Renal cortical epithelial cell (primary cell): Measurements from ENCODE around the gene FAM107B. TPM values are rescaled to one million over a fixed set of nuclear protein-coding genes. Genes with fewer than 3 reads are reported as not detected.

ENCODE experiments used
- DNase-seq: peaks from one replicate; pipeline ENCODE4 v3.0.0-alpha.2; 2011; ENCODE audit warnings: low read depth
- total RNA-seq: library from RNA; depleted of rRNA; stranded (reverse); fragments of >200 nt; gene quantifications from 2 replicates; pipeline ENCODE4 v1.2.3, GENCODE V29; 2014

FAM107B gene
- total RNA-seq, 1 donor from 2014 or later, result 127 TPM

DNA sequence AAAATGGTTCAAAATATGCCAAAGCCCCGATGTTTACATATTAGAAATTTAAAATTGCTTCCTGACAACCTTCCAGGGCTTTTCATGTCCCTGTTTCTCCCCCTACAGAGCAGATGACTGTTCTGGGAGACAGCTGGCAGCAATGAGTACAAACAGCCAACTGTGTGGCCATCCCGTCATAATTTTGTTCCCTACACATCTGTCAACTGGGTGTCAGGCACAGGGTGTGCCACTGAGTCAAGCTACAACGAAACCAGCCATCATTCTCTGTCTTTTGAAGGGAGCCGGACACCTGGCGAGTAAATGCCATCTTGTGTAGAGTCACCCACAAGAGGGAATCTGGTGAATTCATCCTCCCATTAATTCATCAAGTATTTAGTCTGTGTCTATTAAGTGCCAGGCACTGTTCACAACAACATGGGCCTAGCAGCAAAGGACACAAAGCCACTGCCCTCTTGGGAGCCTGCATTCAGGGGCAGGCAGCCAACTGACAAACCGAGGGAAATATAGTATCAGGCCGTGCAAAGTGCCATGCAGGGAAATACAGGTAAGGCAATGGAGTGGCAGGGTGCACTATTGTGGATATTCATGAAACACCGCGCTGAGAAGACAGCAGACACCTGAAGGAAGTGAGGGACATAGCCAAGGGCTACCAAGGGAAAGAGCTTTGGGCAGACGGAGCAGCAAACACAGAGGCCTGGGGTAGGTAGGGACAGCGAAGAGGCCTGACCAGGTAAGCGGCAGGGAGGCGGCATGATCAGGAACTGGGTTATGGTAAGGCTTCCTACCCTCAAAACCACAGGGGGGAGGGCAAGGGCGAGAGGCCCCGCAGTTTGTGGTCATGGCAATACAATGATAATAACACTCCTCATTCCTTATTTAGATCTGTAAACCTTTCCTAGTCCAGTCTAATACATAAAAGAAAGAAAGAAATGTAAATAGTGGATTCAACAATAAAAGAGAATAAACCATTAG lies 213.6 kb downstream of the FAM107B start:
- DNase-seq, result no peak

DNA sequence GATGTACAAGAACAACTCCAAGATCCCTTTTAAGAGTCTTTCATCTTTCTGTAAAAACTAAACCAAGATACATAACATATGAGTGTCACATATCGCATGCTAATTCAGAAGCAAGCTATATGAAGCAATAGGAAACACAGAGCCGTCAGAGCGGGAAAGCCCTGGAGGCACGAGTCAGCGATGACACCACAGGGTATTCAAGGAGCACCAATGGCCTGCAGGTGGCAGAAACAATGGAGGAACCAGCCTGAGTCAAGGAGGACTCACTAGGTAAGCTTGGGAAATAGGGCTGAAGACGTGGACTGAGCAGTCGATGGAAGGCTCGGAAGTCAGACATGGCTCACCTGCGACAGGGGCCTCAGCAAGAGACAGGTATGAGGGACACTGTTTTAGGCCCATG lies 214.4 kb downstream of the FAM107B start:
- DNase-seq, result peak; percentile 71

DNA sequence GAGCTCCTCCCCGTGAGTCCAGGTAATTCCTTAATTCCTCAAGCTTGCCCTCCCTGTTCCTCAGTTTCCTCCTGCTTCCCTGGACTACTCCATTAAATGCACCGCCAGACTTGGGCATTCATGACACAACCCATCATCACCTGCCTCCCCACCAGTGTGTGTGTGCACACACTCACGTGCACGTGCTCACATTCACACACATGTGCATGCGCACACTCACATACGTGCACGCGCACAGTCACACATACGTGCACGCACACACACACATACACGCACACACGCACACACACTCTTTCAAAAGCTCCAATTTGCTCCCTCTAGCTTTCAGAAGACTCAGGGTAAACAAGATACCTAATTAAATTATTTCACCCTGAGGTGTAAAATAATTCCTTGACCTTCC lies 216.7 kb downstream of the FAM107B start:
- no peak for DNase-seq

DNA sequence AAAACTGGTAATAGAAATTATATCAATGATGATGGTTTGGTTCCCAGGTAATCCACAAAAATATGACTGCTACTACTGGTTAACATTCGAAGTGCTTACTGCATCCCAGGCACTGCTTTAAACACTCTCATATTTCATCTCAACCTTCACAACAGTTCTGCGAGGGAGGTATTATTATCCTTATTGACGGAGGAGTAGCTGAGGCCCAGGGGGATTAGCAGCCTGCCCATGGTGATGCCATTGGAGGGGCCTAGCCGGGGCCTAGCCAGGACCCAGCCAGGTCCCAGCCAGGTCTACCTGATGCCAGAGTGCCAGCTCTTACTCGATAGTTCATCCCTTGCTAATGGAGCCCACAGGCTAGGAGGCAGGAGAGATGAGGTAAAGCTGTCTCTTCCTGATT lies 217.1 kb downstream of the FAM107B start:
- no peak for DNase-seq

- no peak for DNase-seq
These were observed 218.3 kb downstream of the FAM107B start for GRCh38 chr10:14556285-14556956.

- DNase-seq, result no peak
These were observed 218.9 kb downstream of the FAM107B start for GRCh38 chr10:14555807-14556206.

- peak; percentile 82 for DNase-seq
These were observed 220.0 kb downstream of the FAM107B start for GRCh38 chr10:14554491-14555205.

- DNase-seq, result peak; percentile 89
These were observed 220.6 kb downstream of the FAM107B start for GRCh38 chr10:14554091-14554490.

DNA sequence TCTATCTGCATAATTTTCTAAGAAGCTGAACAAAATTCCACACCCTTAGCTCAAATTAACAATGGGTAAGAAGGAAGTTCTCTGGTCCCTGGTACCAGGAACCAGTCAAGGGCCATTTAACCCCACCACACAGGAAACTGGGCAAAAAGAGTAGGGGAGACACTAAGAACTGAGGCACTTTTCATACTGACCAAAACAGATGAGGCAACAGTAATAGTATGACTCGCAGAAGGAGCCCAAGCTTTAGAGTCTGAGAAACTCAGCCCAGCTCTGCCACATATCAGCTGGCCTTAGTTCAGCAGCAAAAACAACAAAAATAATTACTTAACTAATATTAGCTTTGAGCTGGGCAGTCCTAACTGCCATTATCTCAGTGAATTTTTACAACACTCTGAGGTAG lies 221.2 kb downstream of the FAM107B start:
- DNase-seq, result peak; percentile 93

DNA sequence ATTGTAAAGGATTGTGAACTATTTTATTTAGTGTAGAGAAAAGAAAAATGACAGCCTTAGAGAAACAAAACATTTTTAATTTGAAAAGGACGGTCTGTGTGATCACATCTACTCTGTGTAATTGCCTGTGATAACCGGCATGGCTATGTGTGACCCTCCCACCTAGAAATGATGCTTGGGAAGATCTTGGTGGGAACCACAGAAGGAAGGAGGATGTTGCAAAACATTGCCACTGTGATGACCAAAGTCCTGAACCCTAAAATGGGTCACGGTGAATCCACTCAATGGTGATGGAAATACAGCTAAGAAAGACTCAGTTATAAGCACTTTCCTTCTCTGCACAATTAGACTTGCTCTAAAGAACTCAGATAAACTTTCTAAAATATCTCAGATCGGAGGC lies 222.7 kb downstream of the FAM107B start:
- DNase-seq, result no peak

DNA sequence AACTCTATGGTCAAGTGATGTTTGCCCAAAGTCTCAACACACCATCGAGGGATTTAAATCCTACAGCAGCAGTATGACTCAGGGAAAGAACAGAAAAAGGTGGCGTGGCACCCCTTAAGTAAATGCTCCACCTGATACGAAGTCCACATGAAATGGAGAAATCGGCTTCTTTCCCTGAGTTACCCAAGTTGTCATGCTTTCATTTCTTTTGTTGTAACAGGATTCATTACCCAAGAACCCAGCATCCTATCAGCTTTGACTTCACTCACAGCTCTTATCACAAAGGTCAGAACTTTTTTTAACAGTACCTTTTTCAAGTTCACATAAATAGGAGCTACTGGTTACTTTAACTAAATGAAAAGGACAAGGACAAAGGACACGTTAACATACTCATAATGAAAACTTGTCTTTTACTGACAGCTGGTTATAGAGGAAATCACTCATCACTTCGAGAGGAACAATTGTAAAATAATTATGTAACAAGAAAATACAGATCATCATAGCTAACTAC lies 224.2 kb downstream of the FAM107B start:
- DNase-seq, result no peak

DNA sequence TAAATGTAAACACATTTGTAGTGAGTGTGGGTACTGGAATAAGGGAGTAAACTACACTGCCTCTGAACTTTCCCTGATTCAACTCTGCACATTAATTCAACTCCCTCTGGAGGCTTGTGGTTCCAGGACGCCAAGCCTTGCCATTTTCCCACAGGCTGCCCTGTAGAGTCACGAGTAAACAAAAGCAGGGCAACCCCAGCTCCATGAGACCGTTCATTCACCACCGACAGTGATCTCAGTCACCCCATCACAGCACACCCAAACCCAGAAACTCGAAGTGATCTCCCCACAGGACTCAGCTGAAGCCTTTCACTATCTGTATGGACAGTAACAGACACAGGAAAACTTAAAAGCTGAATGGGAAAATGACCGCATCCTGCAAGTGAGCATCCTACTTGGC lies 225.2 kb downstream of the FAM107B start:
- DNase-seq, result no peak

DNA sequence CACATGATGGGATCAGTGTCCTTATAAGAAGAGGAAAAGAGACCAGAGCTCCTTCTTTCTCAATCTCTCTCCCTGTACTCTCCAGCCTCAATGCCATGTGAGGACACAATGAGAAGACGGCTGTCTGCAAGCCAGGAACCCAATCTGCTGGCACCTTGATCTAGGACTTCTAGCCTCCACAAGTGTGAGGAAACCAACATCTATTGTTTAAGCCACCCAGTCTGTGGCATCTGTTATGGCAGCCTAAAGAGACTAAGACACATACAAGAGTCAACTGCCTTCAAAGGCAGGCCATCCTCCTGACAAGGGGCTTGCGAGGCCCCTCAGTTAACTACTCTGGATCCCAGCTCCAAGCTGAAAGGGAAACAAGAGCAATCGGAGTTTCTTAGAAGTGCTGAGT lies 225.7 kb downstream of the FAM107B start:
- no peak for DNase-seq

- DNase-seq, result no peak
These were observed 226.2 kb downstream of the FAM107B start for GRCh38 chr10:14548474-14548873.

DNA sequence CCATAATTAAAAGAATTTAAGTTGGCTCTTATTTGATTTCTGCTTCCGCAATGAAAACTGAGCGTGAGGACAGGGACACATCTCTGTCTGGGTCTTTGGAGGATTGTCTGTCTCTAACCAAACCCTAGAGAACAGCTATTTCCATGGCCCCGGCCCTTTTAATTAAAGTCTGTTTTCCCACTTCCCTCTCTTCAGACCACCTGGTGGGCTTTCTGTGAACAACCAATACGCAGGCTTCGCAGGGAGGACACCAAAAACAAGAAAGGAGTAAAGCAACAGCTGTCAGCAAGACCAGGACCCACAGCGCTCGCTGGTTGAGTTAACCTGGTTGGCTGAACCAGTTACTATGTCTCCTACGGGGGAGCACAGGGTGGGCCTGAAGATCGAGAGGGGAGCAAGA lies 226.9 kb downstream of the FAM107B start:
- no peak for DNase-seq

DNA sequence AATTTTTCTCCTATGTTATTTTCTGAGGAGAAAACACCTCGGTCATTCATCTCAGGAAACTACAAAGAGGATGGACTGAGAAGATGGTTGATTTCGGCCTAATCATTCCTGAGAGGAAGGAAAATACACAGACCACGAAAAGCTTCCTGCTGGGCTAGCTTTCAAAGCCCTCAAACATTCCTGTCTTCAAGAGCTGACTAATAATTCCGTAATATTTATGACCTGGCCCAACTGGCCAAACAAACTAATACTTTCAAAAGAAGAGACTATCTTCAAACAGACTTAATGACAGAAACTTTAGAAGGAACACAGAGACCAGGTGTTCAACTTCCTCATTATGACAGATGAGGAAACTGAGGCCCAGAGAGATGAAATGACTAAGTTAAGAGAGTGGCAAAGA lies 228.9 kb downstream of the FAM107B start:
- DNase-seq, result peak; percentile 62

DNA sequence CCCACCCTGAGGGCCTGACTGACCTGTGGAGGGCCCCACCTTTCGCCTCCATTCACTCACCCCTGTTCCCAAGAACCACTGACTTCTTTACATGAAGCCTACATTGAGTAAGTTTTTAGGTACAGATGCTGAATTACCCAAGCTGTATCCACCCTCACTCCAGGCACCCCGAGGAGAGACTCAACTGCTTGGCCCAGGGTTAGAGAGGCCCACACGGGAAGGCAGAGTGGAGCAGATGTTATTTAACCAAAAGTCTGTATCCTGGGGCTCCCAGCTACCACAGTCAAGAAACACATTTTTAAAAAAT lies 230.8 kb downstream of the FAM107B start:
- no peak for DNase-seq

DNA sequence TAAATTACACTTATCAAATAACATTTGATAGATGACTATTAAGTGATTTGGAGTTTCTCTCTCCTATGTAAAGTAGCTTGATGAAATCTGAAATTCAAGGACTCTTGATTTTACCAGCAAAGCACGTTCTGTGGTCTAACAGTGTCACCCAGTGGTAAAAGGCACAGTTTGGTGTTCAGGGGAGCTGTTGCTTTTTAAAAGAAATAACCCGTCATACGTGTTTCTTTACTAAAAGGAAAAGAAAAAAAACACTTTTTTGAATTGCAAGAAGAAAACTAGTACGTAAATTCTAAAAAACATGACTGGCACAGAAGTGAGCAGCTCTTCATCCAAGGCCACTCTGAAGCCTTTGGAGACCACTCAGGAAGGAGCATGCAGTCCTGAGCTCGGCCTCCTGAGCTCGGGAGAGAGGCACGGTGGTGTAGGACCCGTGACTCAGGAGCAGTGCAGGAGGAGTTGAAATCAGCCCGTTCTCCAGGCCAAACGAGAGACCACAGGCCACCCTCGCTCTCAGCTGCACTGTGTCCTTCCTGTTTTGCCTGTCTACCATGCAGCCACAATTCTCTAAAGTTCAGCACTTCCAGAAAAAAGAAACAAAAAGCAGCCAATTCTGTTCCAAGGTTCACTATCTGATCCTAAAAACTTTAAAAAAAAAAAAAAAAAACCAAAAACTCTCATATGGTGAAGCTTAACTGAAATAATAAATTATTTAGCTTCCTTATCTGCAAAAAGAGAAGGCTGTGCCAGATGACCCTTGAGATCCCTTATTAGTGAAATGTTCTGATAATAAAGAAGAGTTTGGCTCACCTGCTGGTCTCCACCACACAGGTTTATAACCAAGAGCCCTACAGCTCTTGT lies 231.4 kb downstream of the FAM107B start:
- DNase-seq, result no peak

GRCh38 chr10:14541379-14541778 lies 233.3 kb downstream of the FAM107B start:
- DNase-seq, result no peak

DNA sequence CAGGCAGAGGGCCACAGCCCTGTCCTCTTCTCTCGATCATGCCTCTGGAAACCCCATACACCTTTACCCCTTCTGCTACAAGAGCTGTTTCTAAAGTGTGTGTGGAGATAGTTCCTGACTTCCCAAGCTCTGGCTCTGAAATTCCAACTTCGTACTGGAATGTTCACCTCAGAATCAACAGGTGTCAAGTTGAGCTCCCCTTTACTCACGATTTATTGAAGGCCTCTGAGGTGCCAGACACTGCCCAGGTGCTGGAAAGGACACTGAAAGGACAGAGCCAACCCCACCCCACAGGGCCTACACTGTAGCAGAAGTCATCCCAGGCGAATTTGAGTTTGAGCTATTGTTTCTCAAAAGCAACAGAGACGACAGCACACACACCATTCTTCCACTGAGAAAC lies 234.1 kb downstream of the FAM107B start:
- DNase-seq, result no peak

- DNase-seq, result no peak
These were observed 234.6 kb downstream of the FAM107B start for GRCh38 chr10:14540062-14540461.
